Thyroid gland (tissue), 4 donors: ENCODE results near the gene PSEN2. TPM values are rescaled to one million over a fixed set of nuclear protein-coding genes. Genes with fewer than 3 reads are reported as not detected.

Experiments used
- DNase-seq, 2 donors: peaks; one replicate each; pipeline ENCODE4 v3.0.0-alpha.2; 2019
- H3K27ac ChIP-seq, 3 donors: fragments of 200-600 bp; sonication (generic); 1 replicate in 2 of 3; 2 replicates in 1 of 3; pipeline ENCODE4 v1.5.1; 2016 to 2019; ENCODE audit warnings: mild to moderate bottlenecking in 1 of 3, moderate library complexity in 1 of 3
- H3K27me3 ChIP-seq: fragments of 200-600 bp; sonication (generic); one replicate; pipeline ENCODE4 v1.5.1; 2019
- H3K36me3 ChIP-seq, 2 donors: fragments of 200-600 bp; sonication (generic); one replicate each; pipeline ENCODE4 v1.5.1; 2016 to 2019
- H3K4me1 ChIP-seq, 2 donors: fragments of 200-600 bp; sonication (generic); one replicate each; pipeline ENCODE4 v1.5.1; 2017 to 2019
- H3K4me3 ChIP-seq, 3 donors: fragments of 200-600 bp; sonication (generic); replicated peaks in 1 of 3; 1 replicate in 2 of 3; 2 replicates in 1 of 3; pipeline ENCODE4 v1.5.1; 2016; ENCODE audit warnings: mild to moderate bottlenecking in 1 of 3
- H3K9me3 ChIP-seq: fragments of 200-600 bp; sonication (generic); one replicate; pipeline ENCODE4 v1.5.1; 2017
- POLR2A ChIP-seq, 2 donors: fragments of 450-650 bp; IDR thresholded peaks; one replicate each; pipeline ENCODE4 v1.6.1; 2017; ENCODE audit warnings: antibody characterized with exemption in 2 of 2, mild to moderate bottlenecking in 2 of 2, moderate library complexity in 1 of 2
- WGBS, 2 donors: methylation state at CpG; one replicate each; pipeline ENCODE4 v1.1.5; 2017; 5-methylcytosine and 5-hydroxymethylcytosine counted together
- intact Hi-C: fragments of 100-400 bp; cut with DNase I; formaldehyde crosslinking; loops from one replicate; pipeline ENCODE4 v1.15.1; 2023
- total RNA-seq, 4 donors: library from RNA; depleted of rRNA; stranded (reverse); fragments of >200 nt; gene quantifications; one replicate each; pipeline ENCODE4 v1.2.3, GENCODE V29; 2016
- TF ChIP-seq, protein P1 (sequence below), 6 experiments: fragments of 200-600 bp in 3 of 6; fragments of 450-650 bp in 3 of 6; sonication (generic) in 3 of 6; IDR thresholded peaks; one replicate each; pipeline ENCODE4 v1.5.1; 2016 to 2019; ENCODE audit warnings: antibody characterized with exemption in 6 of 6, mild to moderate bottlenecking in 2 of 6, inconsistent platforms in 1 of 6, moderate library complexity in 1 of 6

The PSEN2 gene
- total RNA-seq, 4 donors from 2014 or later: 22.0 to 31.0 (median 24.6) TPM

DNA sequence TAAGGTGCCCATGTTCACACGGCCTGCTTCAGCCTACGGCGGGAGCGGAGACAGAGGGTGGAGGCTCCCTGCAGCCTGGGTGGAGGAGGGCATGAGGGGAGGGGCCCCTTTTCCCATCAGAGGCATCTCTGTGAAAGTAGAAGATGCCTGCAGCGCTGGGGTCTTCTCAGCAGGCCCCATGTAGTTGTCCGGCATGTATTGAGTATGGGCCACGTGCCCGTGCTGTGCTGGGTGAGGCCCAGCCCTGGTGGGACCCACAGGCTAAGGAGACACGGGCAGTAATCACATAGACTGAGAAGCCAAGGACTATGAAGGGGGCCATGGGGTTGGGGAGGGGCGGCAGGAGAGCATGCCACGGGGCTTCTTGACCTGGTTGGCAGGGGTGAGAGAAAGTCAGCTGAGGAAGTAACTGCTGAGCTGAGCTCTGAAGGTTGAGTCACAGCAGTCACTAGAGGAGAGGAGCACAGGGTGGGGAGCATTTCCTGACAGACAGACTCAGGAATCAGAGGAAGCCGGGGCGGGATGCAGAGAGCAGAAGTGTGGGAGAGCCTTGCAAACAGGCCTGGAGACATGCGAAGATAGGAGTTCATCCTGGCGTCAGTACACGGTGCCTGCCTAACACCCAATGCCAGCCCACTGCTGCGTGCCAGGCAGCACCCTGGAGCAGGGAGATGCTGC is 21.6 kb downstream of the PSEN2 start:
- Histone ChIP-seq H3K4me3 (no peak overlapping the region), H3K27me3 (no peaks in the 10 kb centered on the region), H3K36me3 (peaks cover 4 to 22% of the 10 kb centered on the region in 2 donors), H3K4me1 (no peaks in the 10 kb centered on the region), H3K9me3 (no peaks in the 10 kb centered on the region), H3K27ac (no peak overlapping the region)
- 82 to 88% methylated on average over 17 of the region's 17 CpGs for WGBS, 2 donors
- TF ChIP-seq, protein P1, sequence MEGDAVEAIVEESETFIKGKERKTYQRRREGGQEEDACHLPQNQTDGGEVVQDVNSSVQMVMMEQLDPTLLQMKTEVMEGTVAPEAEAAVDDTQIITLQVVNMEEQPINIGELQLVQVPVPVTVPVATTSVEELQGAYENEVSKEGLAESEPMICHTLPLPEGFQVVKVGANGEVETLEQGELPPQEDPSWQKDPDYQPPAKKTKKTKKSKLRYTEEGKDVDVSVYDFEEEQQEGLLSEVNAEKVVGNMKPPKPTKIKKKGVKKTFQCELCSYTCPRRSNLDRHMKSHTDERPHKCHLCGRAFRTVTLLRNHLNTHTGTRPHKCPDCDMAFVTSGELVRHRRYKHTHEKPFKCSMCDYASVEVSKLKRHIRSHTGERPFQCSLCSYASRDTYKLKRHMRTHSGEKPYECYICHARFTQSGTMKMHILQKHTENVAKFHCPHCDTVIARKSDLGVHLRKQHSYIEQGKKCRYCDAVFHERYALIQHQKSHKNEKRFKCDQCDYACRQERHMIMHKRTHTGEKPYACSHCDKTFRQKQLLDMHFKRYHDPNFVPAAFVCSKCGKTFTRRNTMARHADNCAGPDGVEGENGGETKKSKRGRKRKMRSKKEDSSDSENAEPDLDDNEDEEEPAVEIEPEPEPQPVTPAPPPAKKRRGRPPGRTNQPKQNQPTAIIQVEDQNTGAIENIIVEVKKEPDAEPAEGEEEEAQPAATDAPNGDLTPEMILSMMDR (IDR thresholded peaks at IDR 0.05): no peak
- no peak for TF ChIP-seq POLR2A (IDR thresholded peaks at IDR 0.05)
- intact Hi-C loops: no loop called here
- no peak for DNase-seq

DNA sequence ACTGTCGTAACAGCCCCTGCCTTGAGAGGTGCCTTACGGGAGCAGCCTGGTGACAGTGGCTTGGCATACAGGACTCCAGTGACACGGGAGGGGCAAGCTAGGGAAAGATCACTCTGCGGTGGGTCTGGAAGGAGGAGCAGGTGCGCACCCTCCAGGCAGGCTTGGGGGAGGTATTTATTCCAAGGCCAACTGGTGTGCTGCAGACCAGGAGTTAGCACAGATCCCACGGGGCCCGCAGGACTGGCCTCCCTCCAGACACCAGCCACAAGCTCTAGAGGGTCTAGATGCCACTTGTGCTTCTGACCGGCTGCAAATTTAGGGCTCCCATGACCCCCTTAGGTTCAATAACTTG is 22.1 kb downstream of the PSEN2 start:
- Histone ChIP-seq H3K27me3 (no peaks in the 10 kb centered on the region), H3K4me1 (no peaks in the 10 kb centered on the region), H3K27ac (no peak overlapping the region), H3K36me3 (peaks cover 4 to 22% of the 10 kb centered on the region in 2 donors), H3K4me3 (no peak overlapping the region), H3K9me3 (no peaks in the 10 kb centered on the region)
- no peak for TF ChIP-seq POLR2A (IDR thresholded peaks at IDR 0.05)
- TF ChIP-seq, protein P1 (IDR thresholded peaks at IDR 0.05): no peak
- no peak for DNase-seq
- 60 to 75% methylated on average over 7 to 8 of the region's 8 CpGs for WGBS, 2 donors
- intact Hi-C loops: no loop called here

DNA sequence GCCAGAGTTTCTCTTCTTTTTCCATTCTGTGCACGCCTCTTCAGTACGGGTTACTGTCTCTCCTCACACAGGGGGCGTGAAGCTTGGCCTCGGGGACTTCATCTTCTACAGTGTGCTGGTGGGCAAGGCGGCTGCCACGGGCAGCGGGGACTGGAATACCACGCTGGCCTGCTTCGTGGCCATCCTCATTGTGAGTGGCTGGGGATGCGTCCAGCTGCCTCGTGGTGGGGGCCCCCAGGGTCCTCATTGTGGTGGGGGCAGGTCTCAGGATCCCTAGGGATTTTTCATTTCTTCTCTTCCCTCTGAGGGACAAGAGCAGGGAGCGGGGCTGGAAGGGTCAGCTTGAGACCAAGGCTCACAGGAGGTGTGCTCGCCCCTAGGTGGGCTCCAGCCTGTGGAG is 23.5 kb downstream of the PSEN2 start:
- no peaks in the 10 kb centered on the region for H3K27me3 ChIP-seq
- no peak for DNase-seq
- no peaks in the 10 kb centered on the region for H3K4me1 ChIP-seq
- peaks cover 4 to 22% of the 10 kb centered on the region in 2 donors for H3K36me3 ChIP-seq
- no peaks in the 10 kb centered on the region for H3K9me3 ChIP-seq
- 95 to 96% methylated on average over 13 of the region's 13 CpGs for WGBS, 2 donors
- TF ChIP-seq, protein P1 (IDR thresholded peaks at IDR 0.05): no peak
- TF ChIP-seq POLR2A (IDR thresholded peaks at IDR 0.05): no peak
- no peak overlapping the region for H3K27ac ChIP-seq
- H3K4me3 ChIP-seq: no peak overlapping the region
- intact Hi-C loops: no loop called here

DNA sequence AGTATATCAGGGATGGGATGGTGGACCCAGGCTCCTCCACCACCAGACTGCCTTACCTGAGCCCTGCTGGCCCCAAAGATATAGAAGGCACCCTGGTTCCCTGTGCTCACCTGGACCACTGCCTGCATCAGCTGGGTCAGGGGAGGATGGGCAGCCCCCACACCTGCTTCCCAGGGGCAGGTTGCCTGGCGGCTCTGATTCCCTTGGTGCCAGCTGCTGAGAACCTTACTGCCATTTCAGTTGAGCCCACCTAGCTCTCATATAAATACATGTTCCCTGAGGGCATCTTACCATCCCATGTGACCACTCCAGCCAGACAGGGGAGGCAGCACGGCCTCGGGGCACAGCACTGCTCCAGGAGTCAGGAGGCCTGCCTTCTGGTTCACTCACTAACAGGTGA is 24.4 kb downstream of the PSEN2 start:
- Histone ChIP-seq H3K36me3 (peaks cover 11 to 22% of the 10 kb centered on the region in 2 donors), H3K4me1 (no peaks in the 10 kb centered on the region), H3K9me3 (no peaks in the 10 kb centered on the region), H3K27ac (no peak overlapping the region), H3K27me3 (no peaks in the 10 kb centered on the region), H3K4me3 (no peak overlapping the region)
- WGBS, 2 donors: 85 to 95% methylated on average over 2 to 3 of the region's 3 CpGs
- no peak for DNase-seq
- intact Hi-C loops: no loop called here
- TF ChIP-seq POLR2A (IDR thresholded peaks at IDR 0.05): no peak
- TF ChIP-seq, protein P1 (IDR thresholded peaks at IDR 0.05): no peak

DNA sequence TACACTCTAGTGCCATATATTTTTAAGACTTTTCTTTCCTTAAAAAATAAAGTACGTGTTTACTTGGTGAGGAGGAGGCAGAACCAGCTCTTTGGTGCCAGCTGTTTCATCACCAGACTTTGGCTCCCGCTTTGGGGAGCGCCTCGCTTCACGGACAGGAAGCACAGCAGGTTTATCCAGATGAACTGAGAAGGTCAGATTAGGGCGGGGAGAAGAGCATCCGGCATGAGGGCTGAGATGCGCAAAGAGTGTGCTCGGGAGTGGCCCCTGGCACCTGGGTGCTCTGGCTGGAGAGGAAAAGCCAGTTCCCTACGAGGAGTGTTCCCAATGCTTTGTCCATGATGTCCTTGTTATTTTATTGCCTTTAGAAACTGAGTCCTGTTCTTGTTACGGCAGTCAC is 25.2 kb downstream of the PSEN2 start:
- TF ChIP-seq POLR2A (IDR thresholded peaks at IDR 0.05): no peak
- TF ChIP-seq, protein P1 (IDR thresholded peaks at IDR 0.05): no peak
- Histone ChIP-seq H3K36me3 (peaks cover 14 to 22% of the 10 kb centered on the region in 2 donors), H3K27me3 (no peaks in the 10 kb centered on the region), H3K27ac (no peak overlapping the region), H3K9me3 (no peaks in the 10 kb centered on the region), H3K4me3 (no peak overlapping the region), H3K4me1 (no peaks in the 10 kb centered on the region)
- DNase-seq: no peak
- 85 to 89% methylated on average over 11 of the region's 11 CpGs for WGBS, 2 donors
- intact Hi-C loops: no loop called here
